Measurements from ENCODE around the gene KIAA1755. TPM values are rescaled to one million over a fixed set of nuclear protein-coding genes. Genes with fewer than 3 reads are reported as not detected.

The KIAA1755 gene
- total and polyA plus RNA-seq, 10 of the 15 experiments (the other 5 are each of a cell fraction or from before 2014, with no cell fraction given): not detected

DNA sequence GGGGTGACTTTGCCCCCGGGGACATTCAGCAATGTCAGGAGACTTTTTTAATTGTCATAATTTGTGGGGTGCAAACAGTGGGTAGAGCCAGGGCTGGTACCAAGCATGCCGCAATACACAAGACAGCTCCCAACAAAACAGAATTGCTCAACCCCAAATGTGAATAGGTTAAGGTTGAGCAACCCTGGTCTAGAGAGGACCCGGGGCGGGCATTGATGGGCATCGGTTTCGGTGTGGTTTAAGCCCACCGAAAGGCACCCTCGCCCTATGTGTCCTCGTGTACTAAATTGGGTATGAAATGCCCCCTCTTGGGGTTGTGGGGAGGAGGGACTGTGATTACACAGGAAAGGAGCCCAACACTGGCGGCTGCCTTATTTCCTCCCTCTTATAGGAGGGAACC is 36.0 kb downstream of the KIAA1755 start:
- ATAC-seq (no peak), DNase-seq (ENCODE audit: low read depth, low spot score) (no peak), FAIRE-seq (no peak)
- RAD21 ChIA-PET (ENCODE audit: unreplicated experiment): interaction anchor here (1.7 to 3.4 kb wide), 2 partner anchors 167 to 184 kb away, joined by 5 to 12 read pairs; no protein-coding TSS in a partner anchor
- no peaks in the 10 kb centered on the region for H3K79me2 ChIP-seq (ENCODE audit: control insufficient read depth, insufficient read depth, low read length)
- no peak overlapping the region for H2AFZ ChIP-seq (ENCODE audit: control insufficient read depth, low read depth, low read length)
- H3K27ac ChIP-seq (ENCODE audit: control insufficient read depth, insufficient read depth): no peak overlapping the region
- no peak overlapping the region for H3K9ac ChIP-seq (ENCODE audit: control insufficient read depth, insufficient read depth, low read length)
- no peaks in the 10 kb centered on the region; a peak in 1 of 4 replicates for H3K27me3 ChIP-seq (replicated peaks in 1 of 2; ENCODE audit: control insufficient read depth in 2 of 2, insufficient read depth in 2 of 2, low read length in 1 of 2)
- H3K9me3 ChIP-seq (replicated peaks; ENCODE audit: control insufficient read depth, insufficient read depth, low read length): no peaks in the 10 kb centered on the region
- SMC1A ChIA-PET (ENCODE audit: uncharacterized antibody, unreplicated experiment): interaction anchor here (0.6 to 2.0 kb wide), 4 partner anchors 9 to 260 kb away, joined by 3 to 10 read pairs (median 4); no protein-coding TSS in a partner anchor
- no peaks in the 10 kb centered on the region for H3K4me1 ChIP-seq (ENCODE audit: control insufficient read depth, insufficient read depth, low read length)
- POLR2A ChIA-PET: no interaction called here
- no peak for TF ChIP-seq CHD2 (IDR thresholded peaks at IDR 0.05; ENCODE audit: borderline replicate concordance, low read depth, low read length)
- no peak for TF ChIP-seq MXI1 (IDR thresholded peaks at IDR 0.05; ENCODE audit: low read depth, low read length)
- TF ChIP-seq CBFB (IDR thresholded peaks at IDR 0.05; ENCODE audit: low read depth): no peak
- TF ChIP-seq BRCA1 (IDR thresholded peaks at IDR 0.05; ENCODE audit: low read depth, low read length): no peak
- no peak for TF ChIP-seq SUZ12 (IDR thresholded peaks at IDR 0.05; ENCODE audit: unreplicated experiment)
- TF ChIP-seq EGR1 (IDR thresholded peaks at IDR 0.05; ENCODE audit: borderline replicate concordance in 1 of 2, low read depth in 2 of 2, low read length in 2 of 2): no peak
- TF ChIP-seq SREBF1 (IDR thresholded peaks at IDR 0.05; ENCODE audit: low read length): no peak
- no peak for TF ChIP-seq PAX8 (IDR thresholded peaks at IDR 0.05)
- TF ChIP-seq, protein P1, sequence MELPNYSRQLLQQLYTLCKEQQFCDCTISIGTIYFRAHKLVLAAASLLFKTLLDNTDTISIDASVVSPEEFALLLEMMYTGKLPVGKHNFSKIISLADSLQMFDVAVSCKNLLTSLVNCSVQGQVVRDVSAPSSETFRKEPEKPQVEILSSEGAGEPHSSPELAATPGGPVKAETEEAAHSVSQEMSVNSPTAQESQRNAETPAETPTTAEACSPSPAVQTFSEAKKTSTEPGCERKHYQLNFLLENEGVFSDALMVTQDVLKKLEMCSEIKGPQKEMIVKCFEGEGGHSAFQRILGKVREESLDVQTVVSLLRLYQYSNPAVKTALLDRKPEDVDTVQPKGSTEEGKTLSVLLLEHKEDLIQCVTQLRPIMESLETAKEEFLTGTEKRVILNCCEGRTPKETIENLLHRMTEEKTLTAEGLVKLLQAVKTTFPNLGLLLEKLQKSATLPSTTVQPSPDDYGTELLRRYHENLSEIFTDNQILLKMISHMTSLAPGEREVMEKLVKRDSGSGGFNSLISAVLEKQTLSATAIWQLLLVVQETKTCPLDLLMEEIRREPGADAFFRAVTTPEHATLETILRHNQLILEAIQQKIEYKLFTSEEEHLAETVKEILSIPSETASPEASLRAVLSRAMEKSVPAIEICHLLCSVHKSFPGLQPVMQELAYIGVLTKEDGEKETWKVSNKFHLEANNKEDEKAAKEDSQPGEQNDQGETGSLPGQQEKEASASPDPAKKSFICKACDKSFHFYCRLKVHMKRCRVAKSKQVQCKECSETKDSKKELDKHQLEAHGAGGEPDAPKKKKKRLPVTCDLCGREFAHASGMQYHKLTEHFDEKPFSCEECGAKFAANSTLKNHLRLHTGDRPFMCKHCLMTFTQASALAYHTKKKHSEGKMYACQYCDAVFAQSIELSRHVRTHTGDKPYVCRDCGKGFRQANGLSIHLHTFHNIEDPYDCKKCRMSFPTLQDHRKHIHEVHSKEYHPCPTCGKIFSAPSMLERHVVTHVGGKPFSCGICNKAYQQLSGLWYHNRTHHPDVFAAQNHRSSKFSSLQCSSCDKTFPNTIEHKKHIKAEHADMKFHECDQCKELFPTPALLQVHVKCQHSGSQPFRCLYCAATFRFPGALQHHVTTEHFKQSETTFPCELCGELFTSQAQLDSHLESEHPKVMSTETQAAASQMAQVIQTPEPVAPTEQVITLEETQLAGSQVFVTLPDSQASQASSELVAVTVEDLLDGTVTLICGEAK (IDR thresholded peaks at IDR 0.05; ENCODE audit: borderline replicate concordance): no peak
- TF ChIP-seq EP300 (IDR thresholded peaks at IDR 0.05; ENCODE audit: borderline replicate concordance in 1 of 2, control insufficient read depth in 1 of 2, low read depth in 2 of 2, low read length in 2 of 2): no peak
- TF ChIP-seq, protein P2, sequence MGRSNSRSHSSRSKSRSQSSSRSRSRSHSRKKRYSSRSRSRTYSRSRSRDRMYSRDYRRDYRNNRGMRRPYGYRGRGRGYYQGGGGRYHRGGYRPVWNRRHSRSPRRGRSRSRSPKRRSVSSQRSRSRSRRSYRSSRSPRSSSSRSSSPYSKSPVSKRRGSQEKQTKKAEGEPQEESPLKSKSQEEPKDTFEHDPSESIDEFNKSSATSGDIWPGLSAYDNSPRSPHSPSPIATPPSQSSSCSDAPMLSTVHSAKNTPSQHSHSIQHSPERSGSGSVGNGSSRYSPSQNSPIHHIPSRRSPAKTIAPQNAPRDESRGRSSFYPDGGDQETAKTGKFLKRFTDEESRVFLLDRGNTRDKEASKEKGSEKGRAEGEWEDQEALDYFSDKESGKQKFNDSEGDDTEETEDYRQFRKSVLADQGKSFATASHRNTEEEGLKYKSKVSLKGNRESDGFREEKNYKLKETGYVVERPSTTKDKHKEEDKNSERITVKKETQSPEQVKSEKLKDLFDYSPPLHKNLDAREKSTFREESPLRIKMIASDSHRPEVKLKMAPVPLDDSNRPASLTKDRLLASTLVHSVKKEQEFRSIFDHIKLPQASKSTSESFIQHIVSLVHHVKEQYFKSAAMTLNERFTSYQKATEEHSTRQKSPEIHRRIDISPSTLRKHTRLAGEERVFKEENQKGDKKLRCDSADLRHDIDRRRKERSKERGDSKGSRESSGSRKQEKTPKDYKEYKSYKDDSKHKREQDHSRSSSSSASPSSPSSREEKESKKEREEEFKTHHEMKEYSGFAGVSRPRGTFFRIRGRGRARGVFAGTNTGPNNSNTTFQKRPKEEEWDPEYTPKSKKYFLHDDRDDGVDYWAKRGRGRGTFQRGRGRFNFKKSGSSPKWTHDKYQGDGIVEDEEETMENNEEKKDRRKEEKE (IDR thresholded peaks at IDR 0.05): no peak
- no TSS peak for BruUV-seq (replicated peaks)
- in situ Hi-C loops (cut with MboI) (loop anchor here (10.0 kb wide), 1 partner anchor 660 kb away; no protein-coding TSS in a partner anchor), intact Hi-C loops (cut with micrococcal nuclease; ENCODE audit: unreplicated experiment) (loop anchor here (5.0 kb wide), 2 partner anchors 57 to 662 kb away; partner anchors contain the start of gene TGM2)
- H3K4me2 ChIP-seq (ENCODE audit: control insufficient read depth, insufficient read depth): no peak overlapping the region
- CTCF ChIA-PET: interaction anchor here (0.6 to 14.4 kb wide), 11 partner anchors 28 to 187 kb away, joined by 3 to 404 read pairs (median 4); no protein-coding TSS in a partner anchor
- 54% methylated on average over 10 of the region's 10 CpGs for WGBS (ENCODE audit: insufficient coverage, insufficient replicate concordance, low lambda C conversion rate, missing lambda C conversion rate)
- H3K4me3 ChIP-seq: no peak overlapping the region
- H4K20me1 ChIP-seq (ENCODE audit: control insufficient read depth, insufficient read depth): no peaks in the 10 kb centered on the region; the same call in 1 of the 2 replicates
- no peaks in the 10 kb centered on the region for H3K36me3 ChIP-seq (ENCODE audit: control insufficient read depth in 2 of 2, insufficient read depth in 2 of 2, low read length in 1 of 2)

Measured in GM12878 (cell line).